ENCODE results near the gene CYP4F3. TPM values are rescaled to one million over a fixed set of nuclear protein-coding genes. Genes with fewer than 3 reads are reported as not detected.
A peak's percentile ranks its signal among the peaks of the same experiment; 100 is the strongest.

The CYP4F3 gene
- total and polyA plus RNA-seq, 2 of the 13 experiments (the other 11 are each of a cell fraction or from before 2014, with no cell fraction given): 17.8 to 22.8 TPM

- TF ChIP-seq, protein P1, sequence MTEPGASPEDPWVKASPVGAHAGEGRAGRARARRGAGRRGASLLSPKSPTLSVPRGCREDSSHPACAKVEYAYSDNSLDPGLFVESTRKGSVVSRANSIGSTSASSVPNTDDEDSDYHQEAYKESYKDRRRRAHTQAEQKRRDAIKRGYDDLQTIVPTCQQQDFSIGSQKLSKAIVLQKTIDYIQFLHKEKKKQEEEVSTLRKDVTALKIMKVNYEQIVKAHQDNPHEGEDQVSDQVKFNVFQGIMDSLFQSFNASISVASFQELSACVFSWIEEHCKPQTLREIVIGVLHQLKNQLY (CRISPR knock-in tag; IDR thresholded peaks at IDR 0.05): 0 out of 2 replicates have a peak, but pooled peaks have one; percentile 8
- TF ChIP-seq ZNF337 (CRISPR knock-in tag; IDR thresholded peaks at IDR 0.05; ENCODE audit: borderline replicate concordance, low read depth) (no peak), ZNF580 (CRISPR knock-in tag; IDR thresholded peaks at IDR 0.05; ENCODE audit: borderline replicate concordance, low read depth) (no peak), ZNF235 (CRISPR knock-in tag; IDR thresholded peaks at IDR 0.05; ENCODE audit: borderline replicate concordance) (no peak), ETV6 (CRISPR knock-in tag; conservative IDR thresholded peaks at IDR 0.05) (no peak), ATF7-NPFF (CRISPR knock-in tag; IDR thresholded peaks at IDR 0.05; ENCODE audit: low read depth) (no peak; the same call in 1 of the 2 replicates), ZNF280D (CRISPR knock-in tag; IDR thresholded peaks at IDR 0.05) (no peak), ZNF44 (CRISPR knock-in tag; IDR thresholded peaks at IDR 0.05) (0 out of 2 replicates have a peak, but pooled peaks have one; percentile 56), HES4 (CRISPR knock-in tag; IDR thresholded peaks at IDR 0.05; ENCODE audit: borderline replicate concordance) (no peak), MEIS1 (CRISPR knock-in tag; IDR thresholded peaks at IDR 0.05; ENCODE audit: borderline replicate concordance) (no peak), SMARCC2 (IDR thresholded peaks at IDR 0.05) (no peak), ZC3H13 (CRISPR knock-in tag; IDR thresholded peaks at IDR 0.05) (no peak), HMG20B (CRISPR knock-in tag; conservative IDR thresholded peaks at IDR 0.05) (peak; percentile 40; the same call in 1 of the 2 replicates), NFE2L1 (CRISPR knock-in tag; IDR thresholded peaks at IDR 0.05; ENCODE audit: borderline replicate concordance) (no peak), IKZF1 (IDR thresholded peaks at IDR 0.05) (no peak), MTF2 (CRISPR knock-in tag; IDR thresholded peaks at IDR 0.05; ENCODE audit: borderline replicate concordance) (no peak)
- TF ChIP-seq, protein P2, sequence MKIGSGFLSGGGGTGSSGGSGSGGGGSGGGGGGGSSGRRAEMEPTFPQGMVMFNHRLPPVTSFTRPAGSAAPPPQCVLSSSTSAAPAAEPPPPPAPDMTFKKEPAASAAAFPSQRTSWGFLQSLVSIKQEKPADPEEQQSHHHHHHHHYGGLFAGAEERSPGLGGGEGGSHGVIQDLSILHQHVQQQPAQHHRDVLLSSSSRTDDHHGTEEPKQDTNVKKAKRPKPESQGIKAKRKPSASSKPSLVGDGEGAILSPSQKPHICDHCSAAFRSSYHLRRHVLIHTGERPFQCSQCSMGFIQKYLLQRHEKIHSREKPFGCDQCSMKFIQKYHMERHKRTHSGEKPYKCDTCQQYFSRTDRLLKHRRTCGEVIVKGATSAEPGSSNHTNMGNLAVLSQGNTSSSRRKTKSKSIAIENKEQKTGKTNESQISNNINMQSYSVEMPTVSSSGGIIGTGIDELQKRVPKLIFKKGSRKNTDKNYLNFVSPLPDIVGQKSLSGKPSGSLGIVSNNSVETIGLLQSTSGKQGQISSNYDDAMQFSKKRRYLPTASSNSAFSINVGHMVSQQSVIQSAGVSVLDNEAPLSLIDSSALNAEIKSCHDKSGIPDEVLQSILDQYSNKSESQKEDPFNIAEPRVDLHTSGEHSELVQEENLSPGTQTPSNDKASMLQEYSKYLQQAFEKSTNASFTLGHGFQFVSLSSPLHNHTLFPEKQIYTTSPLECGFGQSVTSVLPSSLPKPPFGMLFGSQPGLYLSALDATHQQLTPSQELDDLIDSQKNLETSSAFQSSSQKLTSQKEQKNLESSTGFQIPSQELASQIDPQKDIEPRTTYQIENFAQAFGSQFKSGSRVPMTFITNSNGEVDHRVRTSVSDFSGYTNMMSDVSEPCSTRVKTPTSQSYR (CRISPR knock-in tag; IDR thresholded peaks at IDR 0.05; ENCODE audit: borderline replicate concordance): peak; percentile 82; the same call in 1 of the 2 replicates
- TF ChIP-seq, protein P3, sequence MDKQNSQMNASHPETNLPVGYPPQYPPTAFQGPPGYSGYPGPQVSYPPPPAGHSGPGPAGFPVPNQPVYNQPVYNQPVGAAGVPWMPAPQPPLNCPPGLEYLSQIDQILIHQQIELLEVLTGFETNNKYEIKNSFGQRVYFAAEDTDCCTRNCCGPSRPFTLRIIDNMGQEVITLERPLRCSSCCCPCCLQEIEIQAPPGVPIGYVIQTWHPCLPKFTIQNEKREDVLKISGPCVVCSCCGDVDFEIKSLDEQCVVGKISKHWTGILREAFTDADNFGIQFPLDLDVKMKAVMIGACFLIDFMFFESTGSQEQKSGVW (CRISPR knock-in tag; IDR thresholded peaks at IDR 0.05; ENCODE audit: borderline replicate concordance): no peak
Measured at GRCh38 chr19:15673176-15673654, 32.5 kb downstream of the CYP4F3 start (continued).

Data from HepG2 (cell line).